Cardiac fibroblast (primary cell): ENCODE measurements around the gene CKS1B.
A peak's percentile ranks its signal among the peaks of the same experiment; 100 is the strongest.

Source experiments
- DNase-seq, 2 donors: peaks; one replicate each; pipeline versions ENCODE4 v3.0.0 to v3.0.0-alpha.2; 2010; ENCODE audit warnings: low read depth in 2 of 2
- H3K4me3 ChIP-seq, 2 donors: replicated peaks in 1 of 2; 1 replicate in 1 of 2; 2 replicates in 1 of 2; pipeline ENCODE4 v1.5.1; 2011; ENCODE audit warnings: low read depth in 2 of 2, low read length in 2 of 2, mild to moderate bottlenecking in 2 of 2, moderate library complexity in 1 of 2
- TF ChIP-seq, protein P1 (sequence below): IDR thresholded peaks from one replicate; pipeline ENCODE4 v1.5.1; 2011; ENCODE audit warnings: low read depth, mild to moderate bottlenecking, low read length, inconsistent platforms

Gene CKS1B

DNA sequence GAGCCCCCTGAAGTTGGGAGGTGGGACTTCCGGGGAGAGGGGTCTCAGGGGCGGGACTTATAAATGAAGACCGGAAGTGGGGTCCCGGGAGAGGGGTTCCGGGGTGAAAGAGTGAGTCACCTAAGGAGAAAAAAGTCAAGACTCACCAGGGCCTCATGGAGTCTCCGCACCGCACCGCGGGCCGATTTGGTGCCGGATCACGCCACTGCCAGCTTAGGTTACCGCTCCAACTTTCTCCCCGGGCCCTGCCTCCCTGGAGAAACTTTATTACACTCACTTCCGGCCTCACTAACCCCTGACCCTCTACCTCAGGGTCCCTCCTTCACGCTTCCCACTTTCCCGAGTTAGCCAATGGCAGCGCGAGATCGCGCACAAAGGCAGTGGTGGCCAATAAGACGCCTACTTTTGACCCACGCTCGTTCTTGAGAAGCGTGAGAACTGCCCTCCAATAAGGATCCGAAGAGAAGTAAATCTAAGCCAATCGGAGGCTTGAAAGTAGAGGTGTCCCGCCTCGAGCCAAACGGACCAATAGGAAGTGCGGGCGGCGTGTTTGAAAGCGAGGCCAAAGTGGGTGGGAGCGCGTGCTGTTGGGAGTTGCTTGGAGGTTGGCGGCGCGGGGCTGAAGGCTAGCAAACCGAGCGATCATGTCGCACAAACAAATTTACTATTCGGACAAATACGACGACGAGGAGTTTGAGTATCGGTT, at the start of gene CKS1B:
CKS1B (plus strand) TSS at position 580 of the 706 bp plus-strand sequence; CDS start at position 645, 65 bp downstream.
- H3K4me3 ChIP-seq, result peak within 1 kb of the TSS; percentile 62 to 73
- DNase-seq, result peak; percentile 100
- TF ChIP-seq, protein P1, sequence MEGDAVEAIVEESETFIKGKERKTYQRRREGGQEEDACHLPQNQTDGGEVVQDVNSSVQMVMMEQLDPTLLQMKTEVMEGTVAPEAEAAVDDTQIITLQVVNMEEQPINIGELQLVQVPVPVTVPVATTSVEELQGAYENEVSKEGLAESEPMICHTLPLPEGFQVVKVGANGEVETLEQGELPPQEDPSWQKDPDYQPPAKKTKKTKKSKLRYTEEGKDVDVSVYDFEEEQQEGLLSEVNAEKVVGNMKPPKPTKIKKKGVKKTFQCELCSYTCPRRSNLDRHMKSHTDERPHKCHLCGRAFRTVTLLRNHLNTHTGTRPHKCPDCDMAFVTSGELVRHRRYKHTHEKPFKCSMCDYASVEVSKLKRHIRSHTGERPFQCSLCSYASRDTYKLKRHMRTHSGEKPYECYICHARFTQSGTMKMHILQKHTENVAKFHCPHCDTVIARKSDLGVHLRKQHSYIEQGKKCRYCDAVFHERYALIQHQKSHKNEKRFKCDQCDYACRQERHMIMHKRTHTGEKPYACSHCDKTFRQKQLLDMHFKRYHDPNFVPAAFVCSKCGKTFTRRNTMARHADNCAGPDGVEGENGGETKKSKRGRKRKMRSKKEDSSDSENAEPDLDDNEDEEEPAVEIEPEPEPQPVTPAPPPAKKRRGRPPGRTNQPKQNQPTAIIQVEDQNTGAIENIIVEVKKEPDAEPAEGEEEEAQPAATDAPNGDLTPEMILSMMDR, result no peak

DNA sequence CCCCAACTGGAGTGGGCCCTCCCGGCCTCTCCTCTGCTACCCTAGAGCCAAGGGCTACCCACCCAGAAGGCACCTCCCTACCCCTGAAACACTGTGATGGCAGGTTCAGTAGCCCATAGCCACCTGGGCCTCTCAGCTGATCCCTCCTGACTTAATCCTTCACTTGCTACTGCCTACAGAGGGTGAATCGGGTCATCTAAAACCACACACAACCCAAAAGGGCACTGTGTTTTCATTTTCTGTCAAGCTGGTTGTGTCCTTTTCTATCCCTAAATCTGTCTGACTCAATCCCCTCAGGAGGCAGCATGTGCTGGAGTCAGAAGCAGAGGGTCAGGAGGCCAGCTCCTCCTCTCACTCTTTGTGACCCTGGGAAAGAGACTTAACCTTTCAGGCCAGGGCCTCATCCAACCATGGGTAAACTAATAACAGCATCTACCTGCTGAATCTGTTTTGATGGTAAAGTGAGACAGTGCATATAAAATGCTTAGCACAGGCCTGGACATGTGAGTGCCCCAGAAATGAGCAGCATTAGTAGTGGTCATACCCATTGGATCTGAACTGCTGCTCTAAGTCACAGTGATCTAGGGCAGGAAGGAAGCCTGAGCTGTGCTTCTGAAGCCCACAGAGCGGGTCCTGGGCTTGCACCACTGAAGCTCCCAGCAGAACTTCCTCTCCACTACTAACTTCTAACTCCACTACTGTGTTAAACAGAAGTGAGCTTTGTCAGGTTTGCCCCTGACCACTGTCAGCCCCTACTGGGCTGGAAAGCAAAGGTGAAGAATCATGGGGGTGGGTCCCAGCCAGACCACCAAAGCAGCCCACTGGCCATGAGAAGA, 48.9 kb upstream of the CKS1B start:
- TF ChIP-seq, protein P1, result no peak
- DNase-seq, result no peak
- no peak overlapping the region for H3K4me3 ChIP-seq

DNA sequence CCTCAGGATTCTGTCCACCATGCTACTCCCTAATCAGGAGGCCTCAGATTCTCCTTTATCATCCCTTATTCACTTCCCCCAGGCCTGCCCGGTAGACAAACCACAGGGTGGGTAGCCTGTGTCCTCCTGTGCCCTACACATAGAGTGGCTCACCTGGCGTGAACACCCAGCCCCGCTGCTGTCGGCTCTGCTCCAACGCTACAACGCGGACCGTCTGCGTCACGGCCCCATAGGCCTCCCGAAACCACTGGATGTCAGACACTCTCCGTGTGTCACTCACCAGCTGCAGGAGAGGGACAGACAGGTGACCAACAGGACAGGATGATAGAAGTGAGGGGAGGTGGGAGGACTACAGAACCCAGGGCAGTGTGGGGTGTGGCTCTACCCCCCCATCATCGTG, 48.3 kb upstream of the CKS1B start:
- TF ChIP-seq, protein P1, result no peak
- no peak for DNase-seq
- H3K4me3 ChIP-seq, result no peak overlapping the region

DNA sequence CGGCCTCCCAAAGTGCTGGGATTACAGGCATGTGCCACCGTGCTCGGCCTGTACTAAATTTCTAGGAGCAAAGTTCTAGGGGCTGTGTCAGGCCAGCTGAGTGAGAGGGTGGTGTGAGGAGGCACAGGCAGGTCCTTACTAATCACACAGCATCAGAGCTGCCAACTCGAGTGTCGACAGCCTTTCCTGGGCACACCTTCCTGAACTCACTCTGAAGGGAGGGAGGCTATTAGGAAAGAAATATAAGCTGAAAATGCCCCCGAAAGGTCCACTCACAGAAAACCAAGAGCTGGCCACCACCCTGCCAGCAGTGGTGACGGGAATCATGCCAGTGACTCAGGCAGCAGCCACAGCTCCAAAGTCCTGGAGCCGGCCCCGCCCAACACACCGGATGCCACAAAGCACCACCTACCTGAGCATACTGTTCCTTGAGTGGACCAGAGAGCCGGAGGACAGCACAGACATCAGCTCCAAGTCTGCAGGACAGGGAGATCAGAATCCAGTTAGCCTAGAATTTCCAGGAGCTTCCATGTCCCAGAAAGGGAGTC, 42.5 kb upstream of the CKS1B start:
- DNase-seq, result no peak
- no peak overlapping the region for H3K4me3 ChIP-seq
- TF ChIP-seq, protein P1, result no peak

DNA sequence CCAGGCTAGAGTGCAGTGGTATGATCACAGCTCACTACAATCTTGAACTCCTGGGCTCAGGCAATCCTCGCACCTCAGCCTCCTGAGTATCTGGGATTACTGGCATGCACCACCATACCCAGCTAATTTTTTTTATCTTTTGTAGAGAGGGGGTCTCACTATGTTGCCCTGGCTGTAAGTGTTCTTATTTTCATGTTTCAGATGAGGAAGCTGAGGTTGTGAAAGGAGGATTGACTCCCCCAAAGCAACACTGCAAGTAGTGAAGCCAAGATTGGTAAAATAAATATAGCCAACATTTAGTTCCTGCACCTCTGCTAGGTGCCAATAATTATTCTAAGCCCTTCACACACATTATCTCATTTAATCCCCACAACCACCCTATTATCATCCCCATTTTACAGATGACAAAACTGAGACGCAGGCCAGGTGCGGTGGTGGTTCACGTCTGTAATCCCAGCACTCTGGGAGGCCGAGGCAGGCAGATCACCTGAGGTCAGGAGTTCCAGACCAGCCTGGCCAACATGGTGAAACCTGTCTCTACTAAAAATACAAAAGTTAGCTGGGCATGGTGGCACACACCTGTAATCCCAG, 40.0 kb upstream of the CKS1B start:
- H3K4me3 ChIP-seq, result no peak overlapping the region
- no peak for DNase-seq
- TF ChIP-seq, protein P1, result no peak

DNA sequence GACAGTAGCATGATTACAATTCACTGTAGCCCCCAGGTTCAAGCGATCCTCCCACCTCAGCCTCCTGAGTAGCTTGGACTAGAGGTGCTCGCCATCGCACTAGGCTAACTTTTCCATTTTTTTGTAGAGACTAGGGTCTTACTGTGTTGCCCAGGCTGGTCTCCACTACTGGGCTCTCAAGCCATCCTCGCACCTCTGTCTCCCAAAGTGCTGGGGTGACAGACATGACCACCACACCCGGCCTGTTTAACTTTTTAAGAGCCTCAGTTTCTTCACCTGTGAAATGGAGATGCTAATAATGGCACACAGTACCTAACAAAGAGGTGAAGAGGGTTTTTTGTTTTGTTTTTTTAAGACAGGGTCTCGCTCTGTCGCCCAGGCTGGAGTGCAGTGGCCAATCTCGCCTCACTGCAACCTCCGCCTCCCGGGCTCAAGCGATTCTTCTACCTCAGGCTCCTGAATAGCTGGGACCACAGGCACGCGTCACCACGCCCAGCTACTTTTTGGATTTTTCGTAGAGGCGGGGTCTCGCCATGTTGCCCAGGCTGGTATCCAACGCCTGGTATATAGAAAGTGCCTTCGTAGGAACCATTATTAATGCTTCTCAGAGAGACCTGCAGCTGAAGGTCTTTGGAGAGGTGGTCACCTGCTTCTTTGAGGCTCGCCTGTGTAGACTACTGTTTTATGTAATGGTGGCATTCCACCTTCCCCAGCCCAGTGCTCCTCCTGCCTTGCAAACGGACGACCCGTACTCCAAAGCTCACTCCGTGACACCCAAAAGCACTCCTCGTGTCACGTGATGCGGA, 38.5 kb upstream of the CKS1B start:
- H3K4me3 ChIP-seq, result peak overlapping the region; percentile 75 to 91
- TF ChIP-seq, protein P1, result no peak
- DNase-seq, result no peak
